GM12801 (cell line): ENCODE results near the gene IGSF1.

ENCODE experiments used
- TF ChIP-seq, protein P1 (sequence below): IDR thresholded peaks from one replicate; pipeline ENCODE4 v1.5.1; 2011; ENCODE audit warnings: control low read depth; ENCODE audit not compliant: insufficient read length; ENCODE audit errors: extremely low read depth

The IGSF1 gene

DNA sequence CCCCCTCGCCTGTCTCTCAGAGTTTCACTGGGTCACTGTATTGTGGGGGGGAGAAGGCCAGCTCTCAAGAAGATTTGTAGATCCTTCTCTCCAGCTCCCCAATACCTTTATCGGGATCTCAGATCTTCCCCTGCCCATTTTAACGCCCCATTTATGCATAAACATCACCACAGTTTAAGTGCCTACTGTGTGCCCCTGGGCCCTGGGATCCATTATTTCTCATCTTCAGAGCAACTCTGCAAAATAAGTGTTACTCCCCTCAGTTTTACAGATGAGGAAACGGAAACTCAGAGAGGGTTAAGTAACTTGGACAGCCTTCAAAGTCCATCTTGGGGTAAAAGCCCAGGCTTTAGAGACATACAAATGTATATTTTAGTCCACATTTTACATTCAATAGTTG is 421 bp upstream of the IGSF1 start:
- TF ChIP-seq, protein P1, sequence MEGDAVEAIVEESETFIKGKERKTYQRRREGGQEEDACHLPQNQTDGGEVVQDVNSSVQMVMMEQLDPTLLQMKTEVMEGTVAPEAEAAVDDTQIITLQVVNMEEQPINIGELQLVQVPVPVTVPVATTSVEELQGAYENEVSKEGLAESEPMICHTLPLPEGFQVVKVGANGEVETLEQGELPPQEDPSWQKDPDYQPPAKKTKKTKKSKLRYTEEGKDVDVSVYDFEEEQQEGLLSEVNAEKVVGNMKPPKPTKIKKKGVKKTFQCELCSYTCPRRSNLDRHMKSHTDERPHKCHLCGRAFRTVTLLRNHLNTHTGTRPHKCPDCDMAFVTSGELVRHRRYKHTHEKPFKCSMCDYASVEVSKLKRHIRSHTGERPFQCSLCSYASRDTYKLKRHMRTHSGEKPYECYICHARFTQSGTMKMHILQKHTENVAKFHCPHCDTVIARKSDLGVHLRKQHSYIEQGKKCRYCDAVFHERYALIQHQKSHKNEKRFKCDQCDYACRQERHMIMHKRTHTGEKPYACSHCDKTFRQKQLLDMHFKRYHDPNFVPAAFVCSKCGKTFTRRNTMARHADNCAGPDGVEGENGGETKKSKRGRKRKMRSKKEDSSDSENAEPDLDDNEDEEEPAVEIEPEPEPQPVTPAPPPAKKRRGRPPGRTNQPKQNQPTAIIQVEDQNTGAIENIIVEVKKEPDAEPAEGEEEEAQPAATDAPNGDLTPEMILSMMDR: no peak

DNA sequence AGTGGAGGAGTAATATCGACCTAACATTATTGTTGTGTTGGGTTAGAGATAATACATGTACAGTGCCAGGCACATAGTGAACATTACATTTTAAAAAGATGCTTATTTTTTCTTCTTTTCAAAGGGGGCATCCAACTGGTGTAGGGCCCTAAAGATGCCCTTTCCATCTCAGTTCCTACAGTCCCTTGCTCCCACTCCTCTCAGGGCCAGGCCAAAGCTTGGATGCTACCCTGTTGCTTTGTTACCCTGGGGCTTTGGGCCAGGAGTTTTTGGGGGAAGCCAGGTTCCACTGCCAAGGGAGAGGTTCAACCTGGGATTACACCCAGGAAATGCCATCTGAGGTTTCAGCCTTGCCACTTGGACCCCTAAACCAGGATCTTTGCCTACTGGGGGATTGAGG is 918 bp downstream of the IGSF1 start:
- TF ChIP-seq, protein P1: no peak

DNA sequence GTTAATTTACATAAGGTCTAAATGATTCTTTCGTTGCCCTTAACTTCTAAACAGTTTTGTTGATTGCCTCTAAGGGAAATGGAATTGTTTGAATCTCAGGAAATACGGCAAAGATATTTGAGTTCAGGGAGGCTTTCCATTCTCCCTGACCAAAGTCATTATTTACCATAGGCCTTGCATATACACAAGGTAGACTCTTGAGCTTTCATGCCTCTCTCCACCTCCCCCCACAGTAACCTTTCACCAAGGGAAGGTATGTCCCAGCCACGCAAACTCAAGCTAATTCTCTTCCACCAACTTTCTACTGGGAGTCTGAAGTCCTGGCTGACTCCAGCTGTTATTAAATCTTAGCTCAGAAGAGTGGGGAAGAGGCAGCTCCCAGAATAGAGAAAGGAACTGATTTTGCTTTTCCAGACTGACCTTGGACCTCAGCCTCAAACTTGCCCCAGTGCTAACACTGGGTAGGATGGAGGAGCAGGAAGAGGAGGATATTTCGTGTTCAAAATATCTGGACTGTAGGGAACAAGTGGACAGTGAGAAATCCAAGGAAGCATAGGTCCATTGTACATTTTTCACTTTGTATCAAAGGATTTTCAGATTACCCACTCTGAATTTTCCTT is 1.4 kb downstream of the IGSF1 start:
- TF ChIP-seq, protein P1: no peak

DNA sequence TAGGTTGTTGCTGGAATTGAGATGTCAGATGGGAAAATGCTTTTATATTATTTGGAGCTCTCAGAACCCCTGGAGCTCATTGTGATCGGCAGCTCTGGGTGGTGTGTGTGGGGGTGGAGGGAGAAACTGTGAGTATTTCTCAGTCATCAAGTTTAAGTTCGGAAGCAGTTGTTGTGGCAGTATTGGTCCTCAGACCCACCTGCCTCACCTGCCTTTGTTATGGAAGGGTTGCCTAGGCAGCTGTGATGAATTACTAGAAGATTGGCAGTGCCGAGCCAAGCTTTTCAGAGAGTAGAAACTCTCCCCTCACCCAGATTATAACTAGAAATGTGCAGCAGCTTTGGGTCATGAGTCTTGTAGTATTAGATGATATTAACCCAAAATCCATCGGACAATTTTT is 9.5 kb downstream of the IGSF1 start:
- TF ChIP-seq, protein P1: no peak

DNA sequence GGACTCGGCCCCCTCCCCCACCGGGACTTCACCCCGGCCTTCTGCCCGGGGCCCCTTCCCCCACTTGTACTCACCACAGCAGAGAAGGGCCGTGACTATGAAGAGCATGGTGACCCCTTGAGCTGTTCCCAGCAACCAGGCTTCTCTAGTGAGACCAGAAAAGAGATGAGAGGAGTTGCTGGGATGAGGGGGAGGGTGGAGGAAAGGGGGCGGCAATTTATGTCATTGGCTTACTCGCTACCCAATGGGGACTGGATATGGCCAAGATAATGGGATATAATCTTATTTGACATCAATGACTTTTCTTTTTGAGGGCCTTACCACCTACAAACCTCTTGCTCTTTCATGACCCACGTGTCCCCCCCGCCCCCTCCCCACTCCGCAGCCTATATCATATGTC is 9.9 kb downstream of the IGSF1 start:
- TF ChIP-seq, protein P1: no peak

DNA sequence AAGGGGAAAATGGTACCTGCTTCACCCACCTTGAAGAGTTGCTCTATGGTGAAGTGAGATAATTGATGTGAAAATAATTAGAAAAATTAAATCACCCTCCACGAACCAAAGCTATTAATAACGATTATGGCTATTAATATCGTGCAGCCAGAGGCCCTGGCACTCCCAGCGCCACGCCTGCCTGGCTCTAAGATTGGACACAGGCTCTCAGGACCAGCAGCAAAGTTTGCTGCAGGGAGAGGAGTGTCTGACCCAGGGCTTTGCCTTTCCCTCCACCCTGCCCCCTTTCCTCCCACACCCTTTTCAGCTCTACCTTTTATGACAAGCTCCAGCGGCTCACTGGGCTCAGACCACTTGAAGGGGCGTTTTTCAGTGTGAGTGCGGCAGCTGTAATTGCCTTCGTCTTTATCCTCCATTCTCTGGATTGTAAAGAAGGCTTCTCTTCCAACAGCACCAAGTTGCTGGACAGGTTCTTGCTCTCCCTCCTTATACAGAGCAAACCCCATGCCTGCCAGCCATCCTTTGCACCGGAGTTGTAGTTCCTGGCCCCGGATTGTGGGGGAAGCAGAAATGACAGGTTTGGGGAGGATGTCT is 11.5 kb downstream of the IGSF1 start:
- TF ChIP-seq, protein P1: no peak

DNA sequence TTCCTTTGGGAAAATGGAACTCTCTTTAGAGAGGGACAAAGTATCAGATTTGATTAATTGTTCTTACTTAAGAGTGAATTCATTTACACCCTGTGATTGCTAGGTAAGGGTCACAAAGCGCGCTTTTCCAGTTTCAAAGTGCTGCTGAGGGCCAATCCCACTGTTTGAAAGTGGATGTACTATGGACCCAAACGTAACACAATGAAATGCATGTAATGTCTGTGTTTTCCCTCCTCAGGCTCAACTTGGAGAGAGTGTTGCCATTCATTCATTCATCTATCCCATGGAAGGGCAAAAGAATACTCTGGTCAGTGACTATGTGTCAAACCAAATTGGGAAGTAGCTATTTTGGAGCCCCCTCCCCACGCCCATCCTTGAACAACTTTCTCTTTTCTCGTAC is 16.1 kb downstream of the IGSF1 start:
- TF ChIP-seq, protein P1: no peak
